ENCODE measurements around the gene MXD1. TPM values are rescaled to one million over a fixed set of nuclear protein-coding genes. Genes with fewer than 3 reads are reported as not detected.

Gene MXD1
- total RNA-seq, 2 donors from 2014 or later: 57.8 to 200 TPM

DNA sequence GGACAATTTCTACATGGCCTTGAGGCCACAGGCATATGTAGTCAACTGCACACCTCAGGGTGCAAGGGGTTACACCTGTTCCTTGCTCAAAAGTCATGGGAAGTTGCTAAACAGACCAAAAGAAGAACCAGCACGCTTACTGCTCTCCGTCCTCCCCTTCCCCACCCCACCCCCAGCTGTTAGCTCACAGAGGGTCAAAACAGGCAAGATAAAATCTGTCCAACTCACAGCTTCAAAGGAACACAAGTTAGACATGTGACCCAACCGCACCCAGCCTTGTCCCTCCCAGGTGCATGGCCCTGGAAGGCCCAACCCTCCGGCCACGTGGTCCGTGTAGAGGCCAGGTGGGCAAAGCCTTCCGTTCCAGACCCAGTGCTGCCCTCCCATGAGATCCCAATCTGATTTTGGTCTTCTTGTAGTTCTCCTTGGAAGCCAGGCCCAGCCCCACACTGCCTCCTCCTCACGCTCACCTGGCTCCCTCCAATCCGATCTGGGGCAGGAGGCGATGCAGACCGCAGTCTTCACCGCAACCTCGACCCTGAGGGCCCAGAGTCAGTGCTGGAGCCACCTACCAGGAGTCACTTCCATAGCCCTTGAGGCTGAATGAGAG, 61.0 kb downstream of the MXD1 start:
- TF ChIP-seq CTCF (IDR thresholded peaks at IDR 0.05): no peak
- Histone ChIP-seq H3K4me3 (no peak overlapping the region), H3K9ac (ENCODE audit: low read depth in 2 of 2, low read length in 2 of 2) (no peak overlapping the region), H3K9me3 (no peaks in the 10 kb centered on the region), H3K27ac (no peak overlapping the region), H3K27me3 (no peaks in the 10 kb centered on the region), H3K36me3 (no peaks in the 10 kb centered on the region), H3K4me1 (no peaks in the 10 kb centered on the region)
- intact Hi-C loops (cut with DNase I): no loop called here
- no peak for DNase-seq

- Histone ChIP-seq H3K4me1 (no peaks in the 10 kb centered on the region), H3K9ac (ENCODE audit: low read depth in 2 of 2, low read length in 2 of 2) (no peak overlapping the region), H3K27me3 (no peaks in the 10 kb centered on the region), H3K9me3 (no peaks in the 10 kb centered on the region), H3K36me3 (no peaks in the 10 kb centered on the region), H3K27ac (no peak overlapping the region), H3K4me3 (no peak overlapping the region)
- no peak for TF ChIP-seq CTCF (IDR thresholded peaks at IDR 0.05)
- intact Hi-C loops (cut with DNase I): no loop called here
- DNase-seq: no peak
Observed at GRCh38 chr2:69977186-69977585, 62.3 kb downstream of the MXD1 start.

GRCh38 chr2:69977906-69978482, 63.1 kb downstream of the MXD1 start:
- no peak overlapping the region for H3K9ac ChIP-seq (ENCODE audit: low read depth in 2 of 2, low read length in 2 of 2)
- no peaks in the 10 kb centered on the region for H3K36me3 ChIP-seq
- TF ChIP-seq CTCF (IDR thresholded peaks at IDR 0.05): no peak
- intact Hi-C loops (cut with DNase I): no loop called here
- H3K9me3 ChIP-seq: no peaks in the 10 kb centered on the region
- H3K27ac ChIP-seq: no peak overlapping the region
- H3K27me3 ChIP-seq: no peaks in the 10 kb centered on the region
- H3K4me1 ChIP-seq: no peaks in the 10 kb centered on the region
- no peak overlapping the region for H3K4me3 ChIP-seq
- DNase-seq: no peak

- DNase-seq: no peak
- intact Hi-C loops (cut with DNase I): no loop called here
- no peaks in the 10 kb centered on the region for H3K9me3 ChIP-seq
- H3K27me3 ChIP-seq: no peaks in the 10 kb centered on the region
- TF ChIP-seq CTCF (IDR thresholded peaks at IDR 0.05): no peak
- H3K9ac ChIP-seq (ENCODE audit: low read depth in 2 of 2, low read length in 2 of 2): no peak overlapping the region
- no peaks in the 10 kb centered on the region for H3K36me3 ChIP-seq
- H3K27ac ChIP-seq: no peak overlapping the region
- no peak overlapping the region for H3K4me3 ChIP-seq
- no peaks in the 10 kb centered on the region for H3K4me1 ChIP-seq
Observed at GRCh38 chr2:69979902-69980807, 65.2 kb downstream of the MXD1 start.

DNA sequence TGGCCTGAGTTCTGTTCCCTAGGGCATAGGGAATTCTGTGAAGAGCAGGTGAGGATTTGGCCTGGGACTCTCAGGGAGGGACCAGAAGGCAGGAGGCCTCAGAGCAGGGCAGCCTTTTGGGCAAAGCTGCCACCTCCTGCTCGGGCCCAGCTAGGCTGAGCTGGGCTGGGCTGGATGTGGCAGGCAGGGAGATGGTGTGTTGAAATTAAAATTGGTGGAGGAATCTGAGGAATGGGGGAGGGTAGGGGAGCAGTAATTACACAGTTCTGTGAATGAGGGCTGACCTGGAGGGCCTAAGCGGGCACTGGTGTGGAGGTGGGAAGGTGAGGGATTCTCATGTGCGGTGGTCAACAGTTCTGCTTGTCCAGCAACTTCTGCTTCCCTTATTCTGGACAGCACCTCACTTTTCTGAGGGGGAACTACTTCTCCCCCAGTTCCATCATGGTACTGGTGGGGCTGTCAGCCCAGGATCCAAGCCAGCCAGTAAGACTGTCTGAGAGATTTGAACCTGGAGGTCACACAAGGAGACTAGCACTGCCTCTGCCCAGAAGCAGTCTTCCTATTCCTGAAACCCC, 68.6 kb downstream of the MXD1 start:
- intact Hi-C loops (cut with DNase I): no loop called here
- no peaks in the 10 kb centered on the region for H3K4me1 ChIP-seq
- no peak overlapping the region for H3K9ac ChIP-seq (ENCODE audit: low read depth in 2 of 2, low read length in 2 of 2)
- no peaks in the 10 kb centered on the region for H3K9me3 ChIP-seq
- no peak overlapping the region for H3K27ac ChIP-seq
- no peak overlapping the region for H3K4me3 ChIP-seq
- TF ChIP-seq CTCF (IDR thresholded peaks at IDR 0.05): no peak
- no peaks in the 10 kb centered on the region for H3K27me3 ChIP-seq
- DNase-seq: no peak
- no peaks in the 10 kb centered on the region for H3K36me3 ChIP-seq
